ENCODE results near the gene KRTAP12-2.

GRCh38 chr21:44713846-44714245, 47.1 kb upstream of the KRTAP12-2 start:
- TF ChIP-seq POLR2A (IDR thresholded peaks at IDR 0.05): no peak
- TF ChIP-seq, protein P1, sequence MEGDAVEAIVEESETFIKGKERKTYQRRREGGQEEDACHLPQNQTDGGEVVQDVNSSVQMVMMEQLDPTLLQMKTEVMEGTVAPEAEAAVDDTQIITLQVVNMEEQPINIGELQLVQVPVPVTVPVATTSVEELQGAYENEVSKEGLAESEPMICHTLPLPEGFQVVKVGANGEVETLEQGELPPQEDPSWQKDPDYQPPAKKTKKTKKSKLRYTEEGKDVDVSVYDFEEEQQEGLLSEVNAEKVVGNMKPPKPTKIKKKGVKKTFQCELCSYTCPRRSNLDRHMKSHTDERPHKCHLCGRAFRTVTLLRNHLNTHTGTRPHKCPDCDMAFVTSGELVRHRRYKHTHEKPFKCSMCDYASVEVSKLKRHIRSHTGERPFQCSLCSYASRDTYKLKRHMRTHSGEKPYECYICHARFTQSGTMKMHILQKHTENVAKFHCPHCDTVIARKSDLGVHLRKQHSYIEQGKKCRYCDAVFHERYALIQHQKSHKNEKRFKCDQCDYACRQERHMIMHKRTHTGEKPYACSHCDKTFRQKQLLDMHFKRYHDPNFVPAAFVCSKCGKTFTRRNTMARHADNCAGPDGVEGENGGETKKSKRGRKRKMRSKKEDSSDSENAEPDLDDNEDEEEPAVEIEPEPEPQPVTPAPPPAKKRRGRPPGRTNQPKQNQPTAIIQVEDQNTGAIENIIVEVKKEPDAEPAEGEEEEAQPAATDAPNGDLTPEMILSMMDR (IDR thresholded peaks at IDR 0.05 in 4 of 5, conservative IDR thresholded peaks at IDR 0.05 in 1 of 5): no peak
